K562 (cell line): ENCODE measurements around the gene SLC25A10. TPM values are rescaled to one million over a fixed set of nuclear protein-coding genes. Genes with fewer than 3 reads are reported as not detected.

Experiments used
- CTCFL ChIP-seq: IDR thresholded peaks from 2 replicates; pipeline ENCODE4 v1.6.1; 2011; ENCODE audit warnings: borderline replicate concordance, low read depth, mild to moderate bottlenecking, moderate library complexity, low read length; ENCODE audit not compliant: insufficient read depth, poor library complexity, severe bottlenecking
- DPF2 ChIP-seq: fragments of 450-650 bp; IDR thresholded peaks from 2 replicates; pipeline ENCODE4 v1.6.1; 2016
- FOXJ3 ChIP-seq: sonication (generic); formaldehyde crosslinking; IDR thresholded peaks from 2 replicates; pipeline ENCODE4 v1.4.0; 2020; ENCODE audit warnings: mild to moderate bottlenecking, missing genetic modification reagents
- HES1 ChIP-seq: fragments of 450-650 bp; IDR thresholded peaks from 2 replicates; pipeline ENCODE4 v1.6.1; 2016; ENCODE audit warnings: low read depth, mild to moderate bottlenecking, moderate library complexity
- HMBOX1 ChIP-seq: sonication (generic); IDR thresholded peaks from 2 replicates; pipeline ENCODE4 v1.6.1; 2016
- MAX ChIP-seq: sonication (generic); formaldehyde crosslinking; IDR thresholded peaks from 2 replicates; pipeline ENCODE4 v1.9.0; 2022; ENCODE audit warnings: mild to moderate bottlenecking, missing genetic modification reagents
- NCOA1 ChIP-seq: fragments of 450-650 bp; IDR thresholded peaks from 2 replicates; pipeline ENCODE4 v1.6.1; 2016; ENCODE audit warnings: low read depth
- SFPQ ChIP-seq: fragments of 200-400 bp; formaldehyde crosslinking; IDR thresholded peaks from 2 replicates; pipeline ENCODE4 v1.6.1; 2017; ENCODE audit warnings: mild to moderate bottlenecking, low read depth, low read length, moderate library complexity
- SNRNP70 ChIP-seq: fragments of 200-400 bp; formaldehyde crosslinking; optimal IDR thresholded peaks from 2 replicates; pipeline ENCODE3; 2017; ENCODE audit warnings: low read depth, low read length
- TCF7L2 ChIP-seq: fragments of 150-350 bp; IDR thresholded peaks from 2 replicates; pipeline ENCODE4 v1.6.1; 2016; ENCODE audit warnings: low read depth, mild to moderate bottlenecking, low read length, moderate library complexity
- ZBTB11 ChIP-seq, 3 experiments: fragments of 200-800 bp in 1 of 3; fragments of 250-450 bp in 1 of 3; fragments of 450-650 bp in 1 of 3; sonication (Bioruptor Pico) in 1 of 3; sonication (Bioruptor generic) in 1 of 3; formaldehyde crosslinking in 1 of 3; IDR thresholded peaks; 2 replicates each; pipeline versions ENCODE4 v1.6.1 to v1.8.0; 2016 to 2022; ENCODE audit warnings: mild to moderate bottlenecking in 2 of 3, missing genetic modification characterization in 2 of 3, missing compliant biosample characterization in 1 of 3, moderate library complexity in 1 of 3
- ZNF354B ChIP-seq: fragments of 250-450 bp; sonication (Bioruptor Pico); IDR thresholded peaks from 2 replicates; pipeline ENCODE4 v1.4.0; 2020
- ZNF696 ChIP-seq: fragments of 250-450 bp; sonication (Bioruptor Pico); conservative IDR thresholded peaks from 2 replicates; pipeline ENCODE4 v1.4.0; 2020; ENCODE audit warnings: mild to moderate bottlenecking, moderate library complexity
- ZNF699 ChIP-seq: fragments of 250-450 bp; sonication (Bioruptor Pico); IDR thresholded peaks from 2 replicates; pipeline ENCODE4 v1.8.0; 2021; ENCODE audit warnings: mild to moderate bottlenecking, moderate library complexity; ENCODE audit not compliant: insufficient replicate concordance
- ZNF764 ChIP-seq: fragments of 250-450 bp; sonication (Bioruptor Pico); IDR thresholded peaks from 2 replicates; pipeline ENCODE4 v1.4.0; 2020; ENCODE audit warnings: low read depth, mild to moderate bottlenecking, moderate library complexity
- polyA plus RNA-seq, 8 experiments: library from polyadenylated mRNA; depleted of rRNA in 4 of 8; stranded (reverse) in 5 of 8; unstranded in 3 of 8; fragments of >200 nt; fragmentation: Nextera tagmentation in 2 of 8; fragmentation: Illumina TruSeq in 1 of 8; extraction: Ambion mirVana in 2 of 8; extraction: Trizol in 1 of 8; gene quantifications; 2 replicates each; pipeline versions ENCODE4 v1.2.1 to v1.2.3, GENCODE V29; 2011 to 2014; ENCODE audit warnings: inconsistent platforms in 1 of 8, missing spikeins in 1 of 8
- total RNA-seq, 7 experiments: library from RNA; depleted of rRNA in 6 of 7; stranded (reverse); fragments of >200 nt in 6 of 7; fragmentation: Illumina TruSeq in 2 of 7; extraction: Trizol in 2 of 7; gene quantifications; 2 replicates each; pipeline versions ENCODE4 v1.2.1 to v1.2.3, GENCODE V29; 2011 to 2021; ENCODE audit warnings: low replicate concordance in 1 of 7

Gene SLC25A10
- total and polyA plus RNA-seq, 9 of the 15 experiments (the other 6 are each of a cell fraction or from before 2014, with no cell fraction given), result 0.10 to 85.6 (median 34.3) TPM

- TF ChIP-seq SFPQ (no peak), ZNF699 (CRISPR knock-in tag) (no peak), DPF2 (peak; percentile 70; the same call in 1 of the 2 replicates), ZNF354B (CRISPR knock-in tag) (no peak), SNRNP70 (no peak), FOXJ3 (CRISPR knock-in tag) (no peak), TCF7L2 (no peak), ZNF764 (no peak), MAX (no peak), ZBTB11 (CRISPR knock-in tag; IDR thresholded peaks at IDR 0.05) (no peak), CTCFL (no peak), HES1 (no peak), ZNF696 (CRISPR knock-in tag) (no peak), HMBOX1 (no peak), NCOA1 (no peak)
Observed at GRCh38 chr17:81741594-81742452, 29.7 kb downstream of the SLC25A10 start (continued).
